K562 (cell line): ENCODE data around the gene ANKRD12. TPM values are rescaled to one million over a fixed set of nuclear protein-coding genes. Genes with fewer than 3 reads are reported as not detected.

Source experiments
- AFF4 ChIP-seq: sonication (generic); formaldehyde crosslinking; IDR thresholded peaks from 2 replicates; pipeline ENCODE4 v1.8.0; 2023; ENCODE audit warnings: mild to moderate bottlenecking, missing genetic modification reagents
- BHLHE40 ChIP-seq: IDR thresholded peaks from 2 replicates; pipeline ENCODE4 v1.6.1; 2011; ENCODE audit warnings: low read length, improper control_type of control experiment
- CCNT2 ChIP-seq: IDR thresholded peaks from 2 replicates; pipeline ENCODE4 v1.6.1; 2011; ENCODE audit warnings: borderline replicate concordance, low read depth, mild to moderate bottlenecking, moderate library complexity, mixed read lengths, low read length; ENCODE audit not compliant: insufficient read length; ENCODE audit errors: extremely low read depth
- FOXM1 ChIP-seq, 2 experiments: fragments of 450-650 bp in 1 of 2; sonication (generic) in 1 of 2; formaldehyde crosslinking in 1 of 2; IDR thresholded peaks; 2 replicates each; pipeline versions ENCODE4 v1.6.1 to v1.9.0; 2017 to 2022; ENCODE audit warnings: low read depth in 2 of 2, mild to moderate bottlenecking in 2 of 2, missing genetic modification reagents in 1 of 2, moderate library complexity in 1 of 2
- GTF2E2 ChIP-seq: fragments of 200-800 bp; sonication (Bioruptor generic); IDR thresholded peaks from 2 replicates; pipeline ENCODE4 v1.6.1; 2016; ENCODE audit warnings: missing genetic modification characterization, missing compliant biosample characterization
- KDM2B ChIP-seq: fragments of 250-450 bp; sonication (Bioruptor Pico); IDR thresholded peaks from 2 replicates; pipeline ENCODE4 v1.8.0; 2021; ENCODE audit warnings: mild to moderate bottlenecking, moderate library complexity
- MEF2A ChIP-seq: IDR thresholded peaks from 2 replicates; pipeline ENCODE4 v1.6.1; 2011; ENCODE audit warnings: low read depth, mild to moderate bottlenecking, low read length, moderate library complexity; ENCODE audit not compliant: control insufficient read depth
- MTA3 ChIP-seq: fragments of 450-650 bp; formaldehyde crosslinking; IDR thresholded peaks from 2 replicates; pipeline ENCODE4 v1.6.1; 2017; ENCODE audit warnings: mild to moderate bottlenecking, borderline replicate concordance
- MYC ChIP-seq, 2 experiments: fragments of 250-450 bp in 1 of 2; sonication (Bioruptor Pico) in 1 of 2; IDR thresholded peaks; 2 replicates each; pipeline versions ENCODE4 v1.5.1 to v1.6.1; 2012 to 2021; ENCODE audit warnings: low read depth in 2 of 2, borderline replicate concordance in 1 of 2, improper control_type of control experiment in 1 of 2, low read length in 1 of 2, mild to moderate bottlenecking in 1 of 2, moderate library complexity in 1 of 2
- NR2C2 ChIP-seq, 2 experiments: fragments of 200-800 bp in 1 of 2; sonication (Bioruptor generic) in 1 of 2; sonication (generic) in 1 of 2; formaldehyde crosslinking in 1 of 2; IDR thresholded peaks; 2 replicates each; pipeline versions ENCODE4 v1.6.1 to v1.8.0; 2016 to 2022; ENCODE audit warnings: mild to moderate bottlenecking in 1 of 2, missing compliant biosample characterization in 1 of 2, missing genetic modification characterization in 1 of 2, missing genetic modification reagents in 1 of 2
- SLC30A9 ChIP-seq: fragments of 250-450 bp; sonication (Bioruptor Pico); IDR thresholded peaks from 2 replicates; pipeline ENCODE4 v1.8.0; 2022; ENCODE audit warnings: mild to moderate bottlenecking, moderate library complexity
- THAP12 ChIP-seq: fragments of 250-450 bp; sonication (Bioruptor Pico); IDR thresholded peaks from 2 replicates; pipeline ENCODE4 v1.9.0; 2021; ENCODE audit warnings: mild to moderate bottlenecking, inconsistent platforms
- ZBTB1 ChIP-seq: sonication (generic); formaldehyde crosslinking; IDR thresholded peaks from 2 replicates; pipeline ENCODE4 v1.8.1; 2023; ENCODE audit warnings: missing genetic modification reagents, low read depth, mild to moderate bottlenecking, borderline replicate concordance
- ZBTB9 ChIP-seq: fragments of 450-650 bp; formaldehyde crosslinking; IDR thresholded peaks from 2 replicates; pipeline ENCODE4 v1.4.0; 2020; ENCODE audit warnings: mild to moderate bottlenecking, moderate library complexity
- ZFP30 ChIP-seq: fragments of 250-450 bp; sonication (Bioruptor Pico); IDR thresholded peaks from 2 replicates; pipeline ENCODE4 v1.8.0; 2022; ENCODE audit warnings: moderate library complexity, mild to moderate bottlenecking, inconsistent platforms, borderline replicate concordance
- ZNF143 ChIP-seq: sonication (generic); formaldehyde crosslinking; IDR thresholded peaks from 2 replicates; pipeline ENCODE4 v1.9.0; 2022; ENCODE audit warnings: mild to moderate bottlenecking, missing genetic modification reagents
- ZNF830 ChIP-seq: fragments of 250-450 bp; sonication (Bioruptor Pico); IDR thresholded peaks from 2 replicates; pipeline ENCODE4 v1.5.0; 2021; ENCODE audit warnings: mild to moderate bottlenecking
- polyA plus RNA-seq, 8 experiments: library from polyadenylated mRNA; depleted of rRNA in 4 of 8; stranded (reverse) in 5 of 8; unstranded in 3 of 8; fragments of >200 nt; fragmentation: Nextera tagmentation in 2 of 8; fragmentation: Illumina TruSeq in 1 of 8; extraction: Ambion mirVana in 2 of 8; extraction: Trizol in 1 of 8; gene quantifications; 2 replicates each; pipeline versions ENCODE4 v1.2.1 to v1.2.3, GENCODE V29; 2011 to 2014; ENCODE audit warnings: inconsistent platforms in 1 of 8, missing spikeins in 1 of 8
- total RNA-seq, 7 experiments: library from RNA; depleted of rRNA in 6 of 7; stranded (reverse); fragments of >200 nt in 6 of 7; fragmentation: Illumina TruSeq in 2 of 7; extraction: Trizol in 2 of 7; gene quantifications; 2 replicates each; pipeline versions ENCODE4 v1.2.1 to v1.2.3, GENCODE V29; 2011 to 2021; ENCODE audit warnings: low replicate concordance in 1 of 7

The ANKRD12 gene
- total and polyA plus RNA-seq, 9 of the 15 experiments (the other 6 are each of a cell fraction or from before 2014, with no cell fraction given), result 6.6 to 28.2 (median 16.0) TPM

- TF ChIP-seq AFF4 (peak; percentile 50; the same call in 1 of the 2 replicates), ZFP30 (no peak), ZNF830 (CRISPR knock-in tag) (0 out of 2 replicates have a peak, but pooled peaks have one; percentile 36), CCNT2 (peak; percentile 90), SLC30A9 (CRISPR knock-in tag) (no peak), ZBTB1 (CRISPR knock-in tag) (no peak), ZNF143 (peak; percentile 76), ZBTB9 (CRISPR knock-in tag) (0 out of 2 replicates have a peak, but pooled peaks have one; percentile 47), MEF2A (no peak), MYC (IDR thresholded peaks at IDR 0.05; ENCODE audit: low read depth, low read length) (peak; percentile 92), MYC (CRISPR knock-in tag; IDR thresholded peaks at IDR 0.05; ENCODE audit: borderline replicate concordance, low read depth) (peak; percentile 72; the same call in 1 of the 2 replicates), NR2C2 (CRISPR knock-in tag; IDR thresholded peaks at IDR 0.05) (no peak), NR2C2 (tag; IDR thresholded peaks at IDR 0.05) (peak; percentile 78), FOXM1 (IDR thresholded peaks at IDR 0.05; ENCODE audit: low read depth) (no peak), FOXM1 (CRISPR knock-in tag; IDR thresholded peaks at IDR 0.05; ENCODE audit: low read depth) (no peak), MTA3 (peak; percentile 58), THAP12 (CRISPR knock-in tag) (peak; percentile 96), BHLHE40 (peak; percentile 71), KDM2B (0 out of 2 replicates have a peak, but pooled peaks have one; percentile 54), GTF2E2 (tag) (peak; percentile 34; the same call in 1 of the 2 replicates)
Observed at GRCh38 chr18:9102508-9103375, 33.8 kb upstream of the ANKRD12 start, which contains the start of gene NDUFV2 (continued).
